ENCODE measurements around the gene GFY.
A peak's percentile ranks its signal among the peaks of the same experiment; 100 is the strongest.

Gene GFY

GRCh38 chr19:49435670-49436069, 10.5 kb downstream of the GFY start:
- Histone ChIP-seq H3K4me3 (no peak overlapping the region), H3K27me3 (peaks cover 100% of the 10 kb centered on the region in 11 experiments), H3K9me3 (replicated peaks in 1 of 11) (peaks cover 4 to 35% (median 18%) of the 10 kb centered on the region in 11 experiments; a peak in 15 of 22 replicates), H4K20me1 (peaks cover 0 to 20% (median 3%) of the 10 kb centered on the region in 11 experiments; a peak in 8 of 22 replicates), H3K27ac (no peak overlapping the region), H3K36me3 (no peaks in the 10 kb centered on the region), H3K4me1 (peaks cover 0 to 15% (median 7%) of the 10 kb centered on the region in 10 experiments; a peak in 7 of 20 replicates), H3K4me2 (no peak overlapping the region), H3K9ac (no peak overlapping the region)
- TF ChIP-seq Cebpa-rat (IDR thresholded peaks at IDR 0.05) = no peak

GRCh38 chr19:49436381-49437017, 11.3 kb downstream of the GFY start:
- H3K9me3 ChIP-seq (replicated peaks in 1 of 11) = peaks cover 4 to 31% (median 18%) of the 10 kb centered on the region in 11 experiments; a peak in 15 of 22 replicates
- no peak overlapping the region for H3K4me3 ChIP-seq
- H3K27me3 ChIP-seq = peaks cover 100% of the 10 kb centered on the region in 11 experiments
- no peak overlapping the region for H3K9ac ChIP-seq
- peaks cover 0 to 15% (median 6%) of the 10 kb centered on the region in 10 experiments; a peak in 9 of 20 replicates for H3K4me1 ChIP-seq
- no peak overlapping the region for H3K27ac ChIP-seq
- no peaks in the 10 kb centered on the region for H3K36me3 ChIP-seq
- H4K20me1 ChIP-seq = peaks cover 0 to 26% (median 4%) of the 10 kb centered on the region in 11 experiments; a peak in 8 of 22 replicates
- no peak for TF ChIP-seq Cebpa-rat (IDR thresholded peaks at IDR 0.05)
- no peak overlapping the region for H3K4me2 ChIP-seq

- Histone ChIP-seq H3K9ac (no peak overlapping the region), H3K4me2 (no peak overlapping the region), H3K27me3 (peaks cover 100% of the 10 kb centered on the region in 11 experiments)
These were observed 12.0 kb downstream of the GFY start for GRCh38 chr19:49437231-49437630.

GRCh38 chr19:49438261-49438660, 13.1 kb downstream of the GFY start:
- Histone ChIP-seq H3K27ac (no peak overlapping the region), H4K20me1 (peaks cover 0 to 26% (median 4%) of the 10 kb centered on the region in 11 experiments; a peak in 8 of 22 replicates), H3K27me3 (peaks cover 92 to 97% (median 94%) of the 10 kb centered on the region in 11 experiments), H3K4me3 (no peak overlapping the region), H3K9me3 (replicated peaks in 1 of 11) (peaks cover 0 to 15% (median 4%) of the 10 kb centered on the region in 11 experiments; a peak in 7 of 22 replicates), H3K36me3 (no peaks in the 10 kb centered on the region), H3K9ac (no peak overlapping the region), H3K4me2 (no peak overlapping the region), H3K4me1 (peaks cover 6 to 18% (median 15%) of the 10 kb centered on the region in 10 experiments; a peak in 17 of 20 replicates)
- TF ChIP-seq Cebpa-rat (IDR thresholded peaks at IDR 0.05) = no peak

More at GRCh38 chr19:49437231-49437630, 12.0 kb downstream of the GFY start:
- H3K36me3 ChIP-seq = no peaks in the 10 kb centered on the region
- peaks cover 3 to 24% (median 11%) of the 10 kb centered on the region in 11 experiments; a peak in 15 of 22 replicates for H3K9me3 ChIP-seq (replicated peaks in 1 of 11)
- peaks cover 5 to 19% (median 13%) of the 10 kb centered on the region in 10 experiments; a peak in 17 of 20 replicates for H3K4me1 ChIP-seq
- H3K4me3 ChIP-seq = no peak overlapping the region
- peaks cover 0 to 26% (median 4%) of the 10 kb centered on the region in 11 experiments; a peak in 8 of 22 replicates for H4K20me1 ChIP-seq
- H3K27ac ChIP-seq = no peak overlapping the region
- TF ChIP-seq Cebpa-rat (IDR thresholded peaks at IDR 0.05) = no peak

- H3K27ac ChIP-seq = no peak overlapping the region
- peaks cover 0 to 14% (median 0%) of the 10 kb centered on the region in 11 experiments; a peak in 4 of 22 replicates for H3K9me3 ChIP-seq (replicated peaks in 1 of 11)
- peaks cover 0 to 26% (median 4%) of the 10 kb centered on the region in 11 experiments; a peak in 7 of 22 replicates for H4K20me1 ChIP-seq
- no peak overlapping the region for H3K4me2 ChIP-seq
- H3K4me3 ChIP-seq = no peak overlapping the region
- no peaks in the 10 kb centered on the region for H3K36me3 ChIP-seq
- peaks cover 77 to 81% (median 78%) of the 10 kb centered on the region in 11 experiments for H3K27me3 ChIP-seq
- no peak overlapping the region for H3K9ac ChIP-seq
- no peak for TF ChIP-seq Cebpa-rat (IDR thresholded peaks at IDR 0.05)
- H3K4me1 ChIP-seq = peaks cover 17 to 30% (median 23%) of the 10 kb centered on the region in 10 experiments
These were observed 14.6 kb downstream of the GFY start for GRCh38 chr19:49439836-49440235.

GRCh38 chr19:49440439-49441209, 15.4 kb downstream of the GFY start:
- Histone ChIP-seq H3K9me3 (replicated peaks in 1 of 11) (peaks cover 0 to 9% (median 0%) of the 10 kb centered on the region in 11 experiments; a peak in 3 of 22 replicates), H4K20me1 (peaks cover 0 to 26% (median 4%) of the 10 kb centered on the region in 11 experiments; a peak in 6 of 22 replicates), H3K27ac (no peak overlapping the region), H3K4me3 (peak overlapping the region; percentile 38 to 77 (median 52); a peak in 17 of 20 replicates), H3K9ac (0 out of 22 replicates have a peak overlapping the region, but pooled peaks of 1 of the 11 experiments have one; percentile 3), H3K4me1 (peaks cover 25 to 38% (median 30%) of the 10 kb centered on the region in 10 experiments), H3K27me3 (peaks cover 69 to 74% (median 70%) of the 10 kb centered on the region in 11 experiments), H3K36me3 (no peaks in the 10 kb centered on the region), H3K4me2 (peak overlapping the region; percentile 66 to 98 (median 79))
- no peak for TF ChIP-seq Cebpa-rat (IDR thresholded peaks at IDR 0.05)

- H3K27me3 ChIP-seq = peaks cover 61 to 66% (median 62%) of the 10 kb centered on the region in 11 experiments
- H3K9ac ChIP-seq = peak within 1 kb of the TSS in 1 of 11 experiments; percentile 3; a peak in 1 of 22 replicates
- H3K4me1 ChIP-seq = peaks cover 32 to 45% (median 36%) of the 10 kb centered on the region in 10 experiments
- H4K20me1 ChIP-seq = peaks cover 0 to 20% (median 6%) of the 10 kb centered on the region in 11 experiments; a peak in 8 of 22 replicates
- H3K36me3 ChIP-seq = peaks cover 0 to 6% (median 2%) of the 10 kb centered on the region in 11 experiments; a peak in 10 of 22 replicates
- peak within 1 kb of the TSS; percentile 49 to 77 (median 65); a peak in 19 of 20 replicates for H3K4me3 ChIP-seq
- no peak within 1 kb of the TSS for H3K27ac ChIP-seq
- H3K9me3 ChIP-seq (replicated peaks in 1 of 11) = peaks cover 0 to 3% (median 0%) of the 10 kb centered on the region in 11 experiments; a peak in 2 of 22 replicates
- H3K4me2 ChIP-seq = peak within 1 kb of the TSS; percentile 66 to 98 (median 79)
- no peak for TF ChIP-seq Cebpa-rat (IDR thresholded peaks at IDR 0.05)
These were observed 16.2 kb downstream of the GFY start, which contains the start of gene SLC17A7 for GRCh38 chr19:49441210-49441959. Gene SLC17A7 (minus strand): TSS chr19:49441527. CDS start chr19:49441379, 148 bp downstream.

GRCh38 chr19:49441960-49442350, 16.8 kb downstream of the GFY start:
- H3K27me3 ChIP-seq = peaks cover 56 to 60% (median 57%) of the 10 kb centered on the region in 11 experiments
- TF ChIP-seq Cebpa-rat (IDR thresholded peaks at IDR 0.05) = no peak
- H3K9ac ChIP-seq = no peak overlapping the region
- peaks cover 38 to 51% (median 41%) of the 10 kb centered on the region in 10 experiments for H3K4me1 ChIP-seq
- H3K36me3 ChIP-seq = peaks cover 3 to 11% (median 8%) of the 10 kb centered on the region in 11 experiments; a peak in 16 of 22 replicates
- peaks cover 0 to 25% (median 8%) of the 10 kb centered on the region in 11 experiments; a peak in 9 of 22 replicates for H4K20me1 ChIP-seq
- peak overlapping the region; percentile 66 to 98 (median 79) for H3K4me2 ChIP-seq
- H3K9me3 ChIP-seq (replicated peaks in 1 of 11) = no peaks in the 10 kb centered on the region
- H3K4me3 ChIP-seq = peak overlapping the region; percentile 36 to 77 (median 65); a peak in 15 of 20 replicates
- no peak overlapping the region for H3K27ac ChIP-seq
